NCI-H345 (cell line): ENCODE data around the gene TSPAN32.

Experiments used
- DNase-seq: peaks from one replicate; lab custom pipeline; 2025; lab: John Stamatoyannopoulos, UW

The TSPAN32 gene

GRCh38 chr11:2366733-2367132, 64.9 kb downstream of the TSPAN32 start:
- no peak for DNase-seq

GRCh38 chr11:2367266-2368160, 65.7 kb downstream of the TSPAN32 start:
- DNase-seq, result no peak
